GM18867 (cell line): Measurements from ENCODE around the gene CIT.
"Not testable (repeated sequence)": the region's sequence is repeated elsewhere in the genome, so short reads cannot be mapped to it uniquely, and the experiment has no call there.

Experiments used
- ATAC-seq: cut with Tn5 transposase; IDR thresholded peaks from one replicate; pipeline ENCODE4 v1.9.1; 2021; ENCODE audit warnings: mild to moderate bottlenecking, moderate library complexity; ENCODE audit not compliant: unreplicated experiment

The CIT gene

GRCh38 chr12:119746169-119746568 lies 131.0 kb downstream of the CIT start:
- no peak for ATAC-seq

GRCh38 chr12:119744900-119745606 lies 132.1 kb downstream of the CIT start:
- no peak for ATAC-seq

GRCh38 chr12:119742700-119743099 lies 134.4 kb downstream of the CIT start:
- no peak for ATAC-seq

GRCh38 chr12:119740830-119741229 lies 136.3 kb downstream of the CIT start:
- ATAC-seq, result no peak

GRCh38 chr12:119735079-119735478 lies 142.0 kb downstream of the CIT start:
- no peak for ATAC-seq

GRCh38 chr12:119730381-119730780 lies 146.7 kb downstream of the CIT start:
- no peak for ATAC-seq

- ATAC-seq, result no peak
These were observed 147.2 kb downstream of the CIT start for GRCh38 chr12:119729871-119730270.

GRCh38 chr12:119728444-119728745 lies 148.7 kb downstream of the CIT start:
- no peak for ATAC-seq

- no peak for ATAC-seq
These were observed 149.3 kb downstream of the CIT start for GRCh38 chr12:119727600-119728443.

GRCh38 chr12:119725523-119725922 lies 151.6 kb downstream of the CIT start:
- ATAC-seq, result no peak

- no peak for ATAC-seq
These were observed 155.8 kb downstream of the CIT start for GRCh38 chr12:119721306-119721705.

GRCh38 chr12:119720349-119720748 lies 156.8 kb downstream of the CIT start:
- no peak for ATAC-seq

- no peak for ATAC-seq
These were observed 159.0 kb downstream of the CIT start for GRCh38 chr12:119718141-119718540.

GRCh38 chr12:119715268-119715620 lies 161.9 kb downstream of the CIT start:
- no peak for ATAC-seq

GRCh38 chr12:119714614-119715267 lies 162.4 kb downstream of the CIT start:
- no peak for ATAC-seq

- ATAC-seq, result no peak
These were observed 163.5 kb downstream of the CIT start for GRCh38 chr12:119713551-119714031.

GRCh38 chr12:119712721-119713120 lies 164.4 kb downstream of the CIT start:
- no peak for ATAC-seq

GRCh38 chr12:119711693-119712092 lies 165.4 kb downstream of the CIT start:
- ATAC-seq, result no peak

- ATAC-seq, result no peak
These were observed 166.1 kb downstream of the CIT start for GRCh38 chr12:119710965-119711551.

GRCh38 chr12:119710374-119710964 lies 166.7 kb downstream of the CIT start:
- ATAC-seq, result no peak

- not testable (repeated sequence) for ATAC-seq
These were observed 170.7 kb downstream of the CIT start for GRCh38 chr12:119706427-119706826.
